LNCaP clone FGC (cell line): ENCODE data around the gene BCL11B.
"Not testable (repeated sequence)": the region's sequence is repeated elsewhere in the genome, so short reads cannot be mapped to it uniquely, and the experiment has no call there.

Experiments
- DNase-seq: peaks from one replicate; pipeline ENCODE4 v3.0.0-alpha.2; 2011; ENCODE audit warnings: low read depth
- H3K4me3 ChIP-seq: 2 replicates; pipeline ENCODE4 v1.5.1; 2011; ENCODE audit warnings: mild to moderate bottlenecking, low read depth, low read length, control low read depth
- TF ChIP-seq, protein P1 (sequence below): IDR thresholded peaks from 2 replicates; pipeline ENCODE4 v1.5.1; 2012; ENCODE audit warnings: mild to moderate bottlenecking; ENCODE audit not compliant: control insufficient read depth, insufficient read depth; ENCODE audit errors: extremely low read depth

Gene BCL11B

DNA sequence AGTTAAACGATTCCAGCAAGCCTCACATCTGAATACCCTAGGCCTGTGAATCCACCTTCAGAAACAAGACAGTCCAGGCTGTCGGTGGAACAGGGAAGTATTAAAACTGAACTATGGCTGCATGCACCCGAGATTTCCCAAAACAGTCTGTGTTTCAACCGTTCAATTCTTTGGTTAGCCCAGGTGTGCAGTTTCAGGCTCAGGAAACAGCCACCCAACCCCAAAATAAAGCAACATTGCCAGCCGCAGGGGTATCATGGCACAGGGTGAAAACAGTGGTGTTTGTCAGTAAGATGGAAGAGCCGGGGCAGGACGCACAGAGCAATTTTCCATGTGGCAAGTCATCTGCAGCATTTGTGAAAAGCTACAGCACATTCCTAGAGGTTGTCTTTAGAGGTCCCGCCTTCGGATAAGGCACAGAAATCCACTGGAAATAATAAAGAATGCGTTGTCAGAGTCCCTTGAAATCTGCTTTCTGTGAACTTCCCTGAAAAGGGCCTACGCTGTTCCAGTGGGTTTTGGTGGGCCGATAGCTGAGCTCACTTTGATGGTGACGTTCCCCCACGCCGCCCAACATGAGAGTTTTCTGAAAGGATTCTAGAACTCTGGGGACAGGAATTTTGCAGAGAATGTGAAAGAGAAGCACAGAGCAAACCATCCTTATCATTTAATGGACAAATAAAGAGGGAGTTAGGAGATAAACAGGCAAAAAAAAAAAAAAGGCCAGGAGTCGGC is 84.9 kb downstream of the BCL11B start:
- H3K4me3 ChIP-seq = no peak overlapping the region
- TF ChIP-seq, protein P1, sequence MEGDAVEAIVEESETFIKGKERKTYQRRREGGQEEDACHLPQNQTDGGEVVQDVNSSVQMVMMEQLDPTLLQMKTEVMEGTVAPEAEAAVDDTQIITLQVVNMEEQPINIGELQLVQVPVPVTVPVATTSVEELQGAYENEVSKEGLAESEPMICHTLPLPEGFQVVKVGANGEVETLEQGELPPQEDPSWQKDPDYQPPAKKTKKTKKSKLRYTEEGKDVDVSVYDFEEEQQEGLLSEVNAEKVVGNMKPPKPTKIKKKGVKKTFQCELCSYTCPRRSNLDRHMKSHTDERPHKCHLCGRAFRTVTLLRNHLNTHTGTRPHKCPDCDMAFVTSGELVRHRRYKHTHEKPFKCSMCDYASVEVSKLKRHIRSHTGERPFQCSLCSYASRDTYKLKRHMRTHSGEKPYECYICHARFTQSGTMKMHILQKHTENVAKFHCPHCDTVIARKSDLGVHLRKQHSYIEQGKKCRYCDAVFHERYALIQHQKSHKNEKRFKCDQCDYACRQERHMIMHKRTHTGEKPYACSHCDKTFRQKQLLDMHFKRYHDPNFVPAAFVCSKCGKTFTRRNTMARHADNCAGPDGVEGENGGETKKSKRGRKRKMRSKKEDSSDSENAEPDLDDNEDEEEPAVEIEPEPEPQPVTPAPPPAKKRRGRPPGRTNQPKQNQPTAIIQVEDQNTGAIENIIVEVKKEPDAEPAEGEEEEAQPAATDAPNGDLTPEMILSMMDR = no peak
- DNase-seq = no peak

DNA sequence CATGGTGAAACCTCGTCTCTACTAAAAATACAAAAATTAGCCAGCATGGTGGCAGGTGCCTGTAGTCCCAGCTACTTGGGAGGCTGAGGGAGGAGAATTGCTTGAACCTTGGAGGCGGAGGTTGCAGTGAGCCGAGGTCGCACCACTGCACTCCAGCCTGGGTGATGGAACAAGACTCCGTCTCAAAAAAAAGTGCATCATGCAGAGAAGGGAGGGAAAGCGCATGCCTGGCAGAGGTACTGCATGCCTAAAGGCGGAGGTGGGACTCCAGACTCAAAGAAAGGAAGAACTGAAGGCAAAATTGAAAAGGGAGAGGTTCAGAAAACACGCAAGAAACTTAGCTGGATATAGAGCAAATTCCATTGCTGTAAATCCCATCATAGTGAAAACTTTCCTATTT is 85.7 kb downstream of the BCL11B start:
- not testable (repeated sequence) for H3K4me3 ChIP-seq, DNase-seq

DNA sequence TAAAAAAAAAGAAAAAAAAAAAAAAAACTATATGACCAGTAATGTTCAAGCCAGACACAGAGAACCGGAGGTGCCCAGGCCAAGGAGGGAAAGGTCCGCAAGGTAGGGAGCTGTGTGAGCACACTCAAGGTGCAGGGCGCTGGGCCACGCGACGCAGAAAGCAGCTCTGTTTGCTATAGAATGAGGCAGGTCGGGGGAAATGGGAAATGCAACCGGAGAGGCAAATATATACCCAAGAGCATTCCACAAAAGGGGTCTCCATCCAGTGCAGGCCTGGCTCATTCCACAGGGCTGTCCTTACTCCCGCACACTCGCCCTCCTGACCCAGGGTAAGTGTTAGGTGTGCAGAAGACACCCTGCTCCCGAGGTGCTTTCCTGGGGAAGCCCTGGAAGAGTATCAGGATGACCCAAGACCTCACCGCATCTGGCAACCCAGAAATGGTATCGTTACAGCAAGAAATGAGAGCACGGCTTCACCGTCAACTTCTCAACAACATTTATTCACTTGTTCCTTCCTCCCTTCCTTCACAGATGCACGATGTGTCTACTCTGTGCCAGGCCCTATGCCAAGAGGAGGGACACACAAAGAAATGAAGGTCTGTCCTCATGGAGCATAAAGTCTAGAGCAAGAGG is 86.4 kb downstream of the BCL11B start:
- TF ChIP-seq, protein P1 = no peak
- H3K4me3 ChIP-seq = no peak overlapping the region

DNA sequence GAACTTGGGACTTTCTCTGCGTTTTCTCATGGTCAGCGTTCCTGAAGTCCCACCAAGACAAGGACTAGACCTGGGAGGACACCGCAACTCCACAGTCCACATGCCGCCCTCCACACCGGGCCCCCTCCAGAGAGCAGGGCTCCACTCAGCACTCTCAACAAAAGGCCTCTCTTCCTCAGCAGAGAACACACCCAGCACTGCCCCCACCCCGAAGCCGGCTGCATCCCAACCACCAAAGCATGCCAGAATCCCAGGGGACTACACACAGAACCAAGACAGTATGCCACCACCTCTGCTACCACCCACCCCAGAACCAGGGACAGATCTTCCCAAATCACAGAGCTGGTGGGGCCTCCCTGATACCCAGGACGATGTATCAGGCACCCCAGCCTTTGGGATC is 88.3 kb downstream of the BCL11B start:
- no peak overlapping the region for H3K4me3 ChIP-seq
- TF ChIP-seq, protein P1 = no peak
- DNase-seq = no peak

More for the DNA sequence above, 86.4 kb downstream of the BCL11B start:
- no peak for DNase-seq

DNA sequence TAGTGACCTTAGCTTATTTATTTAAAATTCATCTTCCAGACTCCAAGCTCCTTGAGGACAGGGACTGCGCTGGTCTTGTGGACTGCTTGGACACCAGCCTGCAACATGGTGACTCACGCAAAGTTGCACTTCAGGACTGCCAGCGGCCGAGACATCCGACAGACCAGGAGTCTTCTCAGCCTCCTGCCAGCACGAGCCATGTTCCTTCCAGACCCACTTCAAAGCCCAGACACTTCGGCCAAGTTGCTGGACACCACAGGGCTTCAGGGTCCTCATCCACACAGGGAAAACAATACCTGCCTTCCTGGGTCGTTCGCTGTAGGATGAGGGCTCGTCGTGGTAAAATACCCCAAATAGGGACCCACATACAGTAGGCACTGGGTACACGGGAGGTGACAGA is 88.7 kb downstream of the BCL11B start:
- TF ChIP-seq, protein P1 = no peak
- H3K4me3 ChIP-seq = no peak overlapping the region

DNA sequence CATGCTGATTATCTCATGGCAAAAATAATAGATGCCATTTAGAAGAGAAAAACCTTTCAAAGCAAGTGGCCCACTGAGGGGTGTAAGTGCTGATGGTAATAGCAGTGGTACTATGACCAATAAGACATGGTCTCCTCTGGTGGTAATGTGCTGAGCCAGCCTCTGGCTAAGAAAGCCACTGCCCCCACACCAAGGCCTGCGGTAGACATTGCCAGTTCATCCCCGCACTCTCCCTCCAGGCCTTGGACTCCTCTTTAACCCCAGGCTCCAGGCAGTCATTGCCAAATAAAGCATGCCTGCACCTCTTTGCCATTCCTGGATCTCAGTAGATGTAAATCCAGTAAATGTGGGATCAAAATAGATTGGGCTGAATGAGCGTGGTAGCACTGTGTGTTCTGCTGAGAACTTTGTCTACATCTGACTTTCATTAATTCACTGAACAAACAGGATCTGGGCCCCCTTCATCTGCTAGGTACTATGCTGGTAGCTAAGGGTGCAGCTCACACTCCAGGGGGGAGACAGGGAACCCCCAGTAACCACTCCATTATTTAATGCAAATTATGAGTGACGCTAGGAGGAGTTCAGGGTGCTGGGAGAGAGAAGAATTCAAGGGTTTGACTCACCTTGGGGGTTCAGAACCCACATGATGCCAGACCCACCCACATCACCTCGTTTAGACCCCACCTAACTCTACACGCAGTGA is 89.3 kb downstream of the BCL11B start:
- DNase-seq = no peak
- TF ChIP-seq, protein P1 = no peak
- no peak overlapping the region for H3K4me3 ChIP-seq

More for the DNA sequence above, 88.7 kb downstream of the BCL11B start:
- DNase-seq = no peak

DNA sequence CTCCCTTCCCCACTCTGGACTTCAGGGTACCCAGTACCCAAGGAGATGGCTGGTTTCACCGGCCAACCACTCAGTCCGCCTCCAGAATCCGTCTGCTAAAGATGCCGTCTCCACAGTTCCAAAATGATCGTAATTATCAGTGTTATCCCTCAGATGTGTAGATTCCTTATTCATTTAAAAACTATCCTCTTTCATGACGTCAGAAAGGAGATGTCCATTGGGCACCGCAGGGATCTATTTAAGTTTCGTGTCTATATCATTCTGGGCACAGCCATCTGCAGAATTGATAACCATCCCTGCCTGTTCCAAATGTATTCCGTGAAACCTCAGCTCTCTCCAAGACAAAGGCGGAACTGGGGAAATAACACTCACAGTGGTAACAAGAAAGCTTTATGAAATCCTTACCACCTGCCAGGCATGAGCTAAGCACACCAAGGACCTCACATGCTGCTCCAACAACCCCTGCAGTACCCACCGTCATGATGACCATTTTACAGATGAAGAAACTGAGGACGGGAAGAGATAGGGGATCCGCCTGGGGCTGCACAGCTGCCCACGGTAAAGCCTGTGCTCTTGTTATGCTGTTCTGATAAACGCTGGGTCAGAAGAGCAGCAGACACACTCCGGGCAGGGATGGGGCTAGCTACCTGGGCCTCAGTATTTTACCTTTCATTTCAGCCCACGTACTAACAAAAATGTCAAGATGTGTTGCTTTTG is 90.0 kb downstream of the BCL11B start:
- DNase-seq = no peak
- TF ChIP-seq, protein P1 = no peak
- no peak overlapping the region for H3K4me3 ChIP-seq
